ENCODE results near the gene PNMA1.
A peak's percentile ranks its signal among the peaks of the same experiment; 100 is the strongest.

The PNMA1 gene

GRCh38 chr14:73724696-73725095 lies 10.5 kb upstream of the PNMA1 start:
- Histone ChIP-seq H3K23ac (ENCODE audit: low read length) (no peak overlapping the region), H2BK120ac (ENCODE audit: low read depth, low read length) (no peak overlapping the region), H2BK15ac (replicated peaks; ENCODE audit: low read depth) (no peak overlapping the region), H3K4me3 (ENCODE audit: low read length) (no peak overlapping the region), H2BK5ac (ENCODE audit: low read length) (no peak overlapping the region), H2AK5ac (ENCODE audit: low read length) (no peak overlapping the region), H3K4me2 (ENCODE audit: low read length) (no peak overlapping the region), H3K4me1 (ENCODE audit: control insufficient read depth, low read depth, low read length) (no peaks in the 10 kb centered on the region), H3K36me3 (ENCODE audit: control insufficient read depth, insufficient read depth, low read length) (peaks cover 3% of the 10 kb centered on the region), H3K27ac (ENCODE audit: low read depth, low read length) (no peak overlapping the region), H3K9ac (ENCODE audit: low read length) (no peak overlapping the region), H3K56ac (ENCODE audit: low read length) (no peak overlapping the region), H3K4ac (ENCODE audit: low read depth, low read length) (no peak overlapping the region), H4K8ac (ENCODE audit: low read depth, low read length) (no peak overlapping the region), H3K18ac (ENCODE audit: low read length) (no peak overlapping the region), H4K5ac (ENCODE audit: low read length) (no peak overlapping the region), H3K79me2 (ENCODE audit: control insufficient read depth, insufficient read depth, low read length) (no peaks in the 10 kb centered on the region), H3K27me3 (ENCODE audit: insufficient read depth, low read length, poor library complexity) (no peaks in the 10 kb centered on the region), H3K79me1 (ENCODE audit: low read length) (no peaks in the 10 kb centered on the region)
- DNase-seq: no peak
- no CpG with 5 or more reads among the region's 2 CpGs for WGBS (ENCODE audit: extremely low coverage, insufficient coverage, low lambda C conversion rate)

GRCh38 chr14:73723797-73724661 lies 9.8 kb upstream of the PNMA1 start:
- peaks cover 1% of the 10 kb centered on the region for H3K36me3 ChIP-seq (ENCODE audit: control insufficient read depth, insufficient read depth, low read length)
- H3K56ac ChIP-seq (ENCODE audit: low read length): no peak overlapping the region
- H3K4me3 ChIP-seq (ENCODE audit: low read length): no peak overlapping the region
- H3K79me1 ChIP-seq (ENCODE audit: low read length): no peaks in the 10 kb centered on the region
- no peak overlapping the region for H4K5ac ChIP-seq (ENCODE audit: low read length)
- H3K79me2 ChIP-seq (ENCODE audit: control insufficient read depth, insufficient read depth, low read length): no peaks in the 10 kb centered on the region
- H4K8ac ChIP-seq (ENCODE audit: low read depth, low read length): no peak overlapping the region
- H2BK5ac ChIP-seq (ENCODE audit: low read length): no peak overlapping the region
- no peak overlapping the region for H2BK15ac ChIP-seq (replicated peaks; ENCODE audit: low read depth)
- H3K4me1 ChIP-seq (ENCODE audit: control insufficient read depth, low read depth, low read length): no peaks in the 10 kb centered on the region
- H3K9ac ChIP-seq (ENCODE audit: low read length): no peak overlapping the region
- H3K27me3 ChIP-seq (ENCODE audit: insufficient read depth, low read length, poor library complexity): no peaks in the 10 kb centered on the region
- H2AK5ac ChIP-seq (ENCODE audit: low read length): no peak overlapping the region
- peak overlapping the region; percentile 22 for H3K27ac ChIP-seq (ENCODE audit: low read depth, low read length)
- H3K23ac ChIP-seq (ENCODE audit: low read length): no peak overlapping the region
- H3K4ac ChIP-seq (ENCODE audit: low read depth, low read length): no peak overlapping the region
- DNase-seq: no peak
- no peak overlapping the region for H2BK120ac ChIP-seq (ENCODE audit: low read depth, low read length)
- no CpG with 5 or more reads among the region's 12 CpGs for WGBS (ENCODE audit: extremely low coverage, insufficient coverage, low lambda C conversion rate)
- H3K4me2 ChIP-seq (ENCODE audit: low read length): no peak overlapping the region
- no peak overlapping the region for H3K18ac ChIP-seq (ENCODE audit: low read length)

GRCh38 chr14:73723406-73723796 lies 9.2 kb upstream of the PNMA1 start:
- no peak overlapping the region for H2BK120ac ChIP-seq (ENCODE audit: low read depth, low read length)
- H3K27ac ChIP-seq (ENCODE audit: low read depth, low read length): no peak overlapping the region
- H3K9ac ChIP-seq (ENCODE audit: low read length): no peak overlapping the region
- no peak overlapping the region for H4K8ac ChIP-seq (ENCODE audit: low read depth, low read length)
- no peaks in the 10 kb centered on the region for H3K27me3 ChIP-seq (ENCODE audit: insufficient read depth, low read length, poor library complexity)
- no peak overlapping the region for H3K56ac ChIP-seq (ENCODE audit: low read length)
- no peak overlapping the region for H4K5ac ChIP-seq (ENCODE audit: low read length)
- no peak overlapping the region for H3K4me2 ChIP-seq (ENCODE audit: low read length)
- no peak overlapping the region for H3K4me3 ChIP-seq (ENCODE audit: low read length)
- WGBS (ENCODE audit: extremely low coverage, insufficient coverage, low lambda C conversion rate): no CpG with 5 or more reads among the region's 7 CpGs
- no peaks in the 10 kb centered on the region for H3K79me2 ChIP-seq (ENCODE audit: control insufficient read depth, insufficient read depth, low read length)
- H2AK5ac ChIP-seq (ENCODE audit: low read length): no peak overlapping the region
- H3K4ac ChIP-seq (ENCODE audit: low read depth, low read length): no peak overlapping the region
- H3K79me1 ChIP-seq (ENCODE audit: low read length): no peaks in the 10 kb centered on the region
- DNase-seq: no peak
- H2BK15ac ChIP-seq (replicated peaks; ENCODE audit: low read depth): no peak overlapping the region
- no peaks in the 10 kb centered on the region for H3K4me1 ChIP-seq (ENCODE audit: control insufficient read depth, low read depth, low read length)
- H3K18ac ChIP-seq (ENCODE audit: low read length): no peak overlapping the region
- peaks cover 1% of the 10 kb centered on the region for H3K36me3 ChIP-seq (ENCODE audit: control insufficient read depth, insufficient read depth, low read length)
- H2BK5ac ChIP-seq (ENCODE audit: low read length): no peak overlapping the region
- no peak overlapping the region for H3K23ac ChIP-seq (ENCODE audit: low read length)

- H2BK120ac ChIP-seq (ENCODE audit: low read depth, low read length): no peak overlapping the region
- no peak overlapping the region for H3K27ac ChIP-seq (ENCODE audit: low read depth, low read length)
- H3K4me3 ChIP-seq (ENCODE audit: low read length): no peak overlapping the region
- H3K4me1 ChIP-seq (ENCODE audit: control insufficient read depth, low read depth, low read length): peaks cover 5% of the 10 kb centered on the region
- no peak overlapping the region for H3K4ac ChIP-seq (ENCODE audit: low read depth, low read length)
- H3K9ac ChIP-seq (ENCODE audit: low read length): no peak overlapping the region
- WGBS (ENCODE audit: extremely low coverage, insufficient coverage, low lambda C conversion rate): no CpG with 5 or more reads among the region's 10 CpGs
- H3K23ac ChIP-seq (ENCODE audit: low read length): no peak overlapping the region
- DNase-seq: no peak
- H3K79me1 ChIP-seq (ENCODE audit: low read length): no peaks in the 10 kb centered on the region
- no peak overlapping the region for H3K4me2 ChIP-seq (ENCODE audit: low read length)
- no peak overlapping the region for H2BK5ac ChIP-seq (ENCODE audit: low read length)
- no peaks in the 10 kb centered on the region for H3K79me2 ChIP-seq (ENCODE audit: control insufficient read depth, insufficient read depth, low read length)
- no peak overlapping the region for H2AK5ac ChIP-seq (ENCODE audit: low read length)
- H3K18ac ChIP-seq (ENCODE audit: low read length): no peak overlapping the region
- no peak overlapping the region for H4K5ac ChIP-seq (ENCODE audit: low read length)
- peaks cover 1% of the 10 kb centered on the region for H3K36me3 ChIP-seq (ENCODE audit: control insufficient read depth, insufficient read depth, low read length)
- H3K27me3 ChIP-seq (ENCODE audit: insufficient read depth, low read length, poor library complexity): no peaks in the 10 kb centered on the region
- H2BK15ac ChIP-seq (replicated peaks; ENCODE audit: low read depth): no peak overlapping the region
- H3K56ac ChIP-seq (ENCODE audit: low read length): no peak overlapping the region
- no peak overlapping the region for H4K8ac ChIP-seq (ENCODE audit: low read depth, low read length)
Measured at GRCh38 chr14:73722581-73722980, 8.4 kb upstream of the PNMA1 start.

GRCh38 chr14:73721101-73721821 lies 7.1 kb upstream of the PNMA1 start:
- H3K4me2 ChIP-seq (ENCODE audit: low read length): no peak overlapping the region
- H3K27me3 ChIP-seq (ENCODE audit: insufficient read depth, low read length, poor library complexity): no peaks in the 10 kb centered on the region
- no peak overlapping the region for H2BK120ac ChIP-seq (ENCODE audit: low read depth, low read length)
- no peak overlapping the region for H3K23ac ChIP-seq (ENCODE audit: low read length)
- DNase-seq: no peak
- H3K18ac ChIP-seq (ENCODE audit: low read length): no peak overlapping the region
- no peak overlapping the region for H3K56ac ChIP-seq (ENCODE audit: low read length)
- H3K4ac ChIP-seq (ENCODE audit: low read depth, low read length): no peak overlapping the region
- H3K79me2 ChIP-seq (ENCODE audit: control insufficient read depth, insufficient read depth, low read length): no peaks in the 10 kb centered on the region
- no peak overlapping the region for H4K5ac ChIP-seq (ENCODE audit: low read length)
- H3K4me1 ChIP-seq (ENCODE audit: control insufficient read depth, low read depth, low read length): peaks cover 5% of the 10 kb centered on the region
- no peak overlapping the region for H3K4me3 ChIP-seq (ENCODE audit: low read length)
- H2AK5ac ChIP-seq (ENCODE audit: low read length): no peak overlapping the region
- H2BK15ac ChIP-seq (replicated peaks; ENCODE audit: low read depth): no peak overlapping the region
- WGBS (ENCODE audit: extremely low coverage, insufficient coverage, low lambda C conversion rate): no CpG with 5 or more reads among the region's 12 CpGs
- H2BK5ac ChIP-seq (ENCODE audit: low read length): no peak overlapping the region
- H3K79me1 ChIP-seq (ENCODE audit: low read length): no peaks in the 10 kb centered on the region
- H3K36me3 ChIP-seq (ENCODE audit: control insufficient read depth, insufficient read depth, low read length): peaks cover 1% of the 10 kb centered on the region
- no peak overlapping the region for H3K9ac ChIP-seq (ENCODE audit: low read length)
- no peak overlapping the region for H3K27ac ChIP-seq (ENCODE audit: low read depth, low read length)
- H4K8ac ChIP-seq (ENCODE audit: low read depth, low read length): no peak overlapping the region
